ENCODE measurements around the gene SURF2. TPM values are rescaled to one million over a fixed set of nuclear protein-coding genes. Genes with fewer than 3 reads are reported as not detected.

Gene SURF2
- total and polyA plus RNA-seq, 5 donors = 11.3 to 23.4 (median 12.8) TPM

- no peak for ATAC-seq
- 83% methylated on average over 7 of the region's 7 CpGs for WGBS
- peaks cover 6% of the 10 kb centered on the region for H3K4me1 ChIP-seq (ENCODE audit: control insufficient read depth, insufficient read depth, low read length)
Measured at GRCh38 chr9:133354766-133355165, 1.6 kb upstream of the SURF2 start.

GRCh38 chr9:133355881-133356357 lies 431 bp upstream of the SURF2 start:
- ATAC-seq = no peak
- Histone ChIP-seq H3K27ac (ENCODE audit: low read length) (no peak overlapping the region), H3K4me3 (ENCODE audit: low read length) (peak overlapping the region; percentile 97), H3K9me3 (ENCODE audit: control insufficient read depth, low read length) (no peaks in the 10 kb centered on the region), H3K4me1 (ENCODE audit: control insufficient read depth, insufficient read depth, low read length) (peaks cover 6% of the 10 kb centered on the region), H3K27me3 (ENCODE audit: control insufficient read depth, insufficient read depth) (no peaks in the 10 kb centered on the region)
- WGBS = under 1% methylated on average over 31 of the region's 31 CpGs
- intact Hi-C loops (cut with DNase I) = no loop called here
- no peak for DNase-seq

More at GRCh38 chr9:133354766-133355165, 1.6 kb upstream of the SURF2 start:
- Histone ChIP-seq H3K9me3 (ENCODE audit: control insufficient read depth, low read length) (no peaks in the 10 kb centered on the region), H3K4me3 (ENCODE audit: low read length) (no peak overlapping the region), H3K27me3 (ENCODE audit: control insufficient read depth, insufficient read depth) (no peaks in the 10 kb centered on the region), H3K27ac (ENCODE audit: low read length) (no peak overlapping the region)
- peak in 2 of 3 donors; percentile 6 to 31 for DNase-seq
- intact Hi-C loops (cut with DNase I) = no loop called here

GRCh38 chr9:133357656-133358055 lies 1.3 kb downstream of the SURF2 start:
- 73% methylated on average over 14 of the region's 14 CpGs for WGBS
- ATAC-seq = no peak
- DNase-seq = peak in 1 of 3 donors; percentile 54
- no peaks in the 10 kb centered on the region for H3K27me3 ChIP-seq (ENCODE audit: control insufficient read depth, insufficient read depth)
- H3K27ac ChIP-seq (ENCODE audit: low read length) = no peak overlapping the region
- no peak overlapping the region for H3K4me3 ChIP-seq (ENCODE audit: low read length)
- H3K9me3 ChIP-seq (ENCODE audit: control insufficient read depth, low read length) = no peaks in the 10 kb centered on the region
- H3K4me1 ChIP-seq (ENCODE audit: control insufficient read depth, insufficient read depth, low read length) = peaks cover 6% of the 10 kb centered on the region
- intact Hi-C loops (cut with DNase I) = no loop called here

GRCh38 chr9:133359399-133360175 lies 3.2 kb downstream of the SURF2 start:
- Histone ChIP-seq H3K4me3 (ENCODE audit: low read length) (no peak overlapping the region), H3K27ac (ENCODE audit: low read length) (no peak overlapping the region), H3K4me1 (ENCODE audit: control insufficient read depth, insufficient read depth, low read length) (peaks cover 6% of the 10 kb centered on the region), H3K9me3 (ENCODE audit: control insufficient read depth, low read length) (no peaks in the 10 kb centered on the region), H3K27me3 (ENCODE audit: control insufficient read depth, insufficient read depth) (no peaks in the 10 kb centered on the region)
- DNase-seq (peak in 1 of 3 donors; percentile 68), ATAC-seq (peak in 1 of 2 donors; percentile 2)
- WGBS = 50% methylated on average over 20 of the region's 20 CpGs
- intact Hi-C loops (cut with DNase I) = no loop called here

GRCh38 chr9:133360400-133361393 lies 4.3 kb downstream of the SURF2 start:
- Histone ChIP-seq H3K4me1 (ENCODE audit: control insufficient read depth, insufficient read depth, low read length) (peaks cover 5% of the 10 kb centered on the region), H3K27me3 (ENCODE audit: control insufficient read depth, insufficient read depth) (no peaks in the 10 kb centered on the region), H3K9me3 (ENCODE audit: control insufficient read depth, low read length) (no peaks in the 10 kb centered on the region), H3K4me3 (ENCODE audit: low read length) (no peak overlapping the region), H3K27ac (ENCODE audit: low read length) (no peak overlapping the region)
- no peak for ATAC-seq
- intact Hi-C loops (cut with DNase I) = no loop called here
- peak in 1 of 3 donors; percentile 21 for DNase-seq
- 77% methylated on average over 21 of the region's 21 CpGs for WGBS

- intact Hi-C loops (cut with DNase I) = no loop called here
- ATAC-seq = no peak
- WGBS = 77% methylated on average over 13 of the region's 13 CpGs
- Histone ChIP-seq H3K27ac (ENCODE audit: low read length) (no peak overlapping the region), H3K4me1 (ENCODE audit: control insufficient read depth, insufficient read depth, low read length) (peaks cover 5% of the 10 kb centered on the region), H3K4me3 (ENCODE audit: low read length) (no peak overlapping the region), H3K9me3 (ENCODE audit: control insufficient read depth, low read length) (no peaks in the 10 kb centered on the region), H3K27me3 (ENCODE audit: control insufficient read depth, insufficient read depth) (no peaks in the 10 kb centered on the region)
- DNase-seq = peak in 1 of 3 donors; percentile 16
Measured at GRCh38 chr9:133361507-133362092, 5.2 kb downstream of the SURF2 start.

- ATAC-seq = no peak
- Histone ChIP-seq H3K4me1 (ENCODE audit: control insufficient read depth, insufficient read depth, low read length) (no peaks in the 10 kb centered on the region), H3K27ac (ENCODE audit: low read length) (no peak overlapping the region), H3K27me3 (ENCODE audit: control insufficient read depth, insufficient read depth) (no peaks in the 10 kb centered on the region), H3K9me3 (ENCODE audit: control insufficient read depth, low read length) (no peaks in the 10 kb centered on the region), H3K4me3 (ENCODE audit: low read length) (no peak overlapping the region)
- intact Hi-C loops (cut with DNase I) = no loop called here
- peak in 1 of 3 donors; percentile 53 for DNase-seq
- WGBS = 90% methylated on average over 15 of the region's 15 CpGs
Measured at GRCh38 chr9:133362359-133363044, 6.2 kb downstream of the SURF2 start.

GRCh38 chr9:133366435-133366834 lies 10.1 kb downstream of the SURF2 start:
- H3K4me3 ChIP-seq (ENCODE audit: low read length) = no peak overlapping the region
- ATAC-seq (no peak), DNase-seq (peak in 1 of 3 donors; percentile 16)
- H3K4me1 ChIP-seq (ENCODE audit: control insufficient read depth, insufficient read depth, low read length) = peaks cover 16% of the 10 kb centered on the region
- no peak overlapping the region for H3K27ac ChIP-seq (ENCODE audit: low read length)
- no peaks in the 10 kb centered on the region for H3K27me3 ChIP-seq (ENCODE audit: control insufficient read depth, insufficient read depth)
- intact Hi-C loops (cut with DNase I) = no loop called here
- H3K9me3 ChIP-seq (ENCODE audit: control insufficient read depth, low read length) = no peaks in the 10 kb centered on the region
- WGBS = 90% methylated on average over 11 of the region's 11 CpGs

GRCh38 chr9:133367221-133367620 lies 10.9 kb downstream of the SURF2 start:
- no peaks in the 10 kb centered on the region for H3K9me3 ChIP-seq (ENCODE audit: control insufficient read depth, low read length)
- H3K4me3 ChIP-seq (ENCODE audit: low read length) = no peak overlapping the region
- peaks cover 20% of the 10 kb centered on the region for H3K4me1 ChIP-seq (ENCODE audit: control insufficient read depth, insufficient read depth, low read length)
- intact Hi-C loops (cut with DNase I) = no loop called here
- WGBS = 90% methylated on average over 22 of the region's 22 CpGs
- no peak for ATAC-seq
- H3K27me3 ChIP-seq (ENCODE audit: control insufficient read depth, insufficient read depth) = no peaks in the 10 kb centered on the region
- no peak overlapping the region for H3K27ac ChIP-seq (ENCODE audit: low read length)
- DNase-seq = peak in 1 of 3 donors; percentile 47

- H3K9me3 ChIP-seq (ENCODE audit: control insufficient read depth, low read length) = no peaks in the 10 kb centered on the region
- H3K27ac ChIP-seq (ENCODE audit: low read length) = no peak overlapping the region
- peaks cover 24% of the 10 kb centered on the region for H3K4me1 ChIP-seq (ENCODE audit: control insufficient read depth, insufficient read depth, low read length)
- H3K27me3 ChIP-seq (ENCODE audit: control insufficient read depth, insufficient read depth) = no peaks in the 10 kb centered on the region
- DNase-seq (peak in 1 of 3 donors; percentile 37), ATAC-seq (peak in 1 of 2 donors; percentile 19)
- intact Hi-C loops (cut with DNase I) = no loop called here
- H3K4me3 ChIP-seq (ENCODE audit: low read length) = no peak overlapping the region
- WGBS = 77% methylated on average over 10 of the region's 10 CpGs
Measured at GRCh38 chr9:133367778-133368177, 11.4 kb downstream of the SURF2 start.

Measured in right cardiac atrium (tissue), 5 donors.